GM23248 (cell line): ENCODE data around the gene PPIP5K1. TPM values are rescaled to one million over a fixed set of nuclear protein-coding genes. Genes with fewer than 3 reads are reported as not detected.

ENCODE experiments used
- DNase-seq: peaks from one replicate; pipeline ENCODE4 v3.0.0-alpha.2; 2015
- H2AFZ ChIP-seq: fragments of 200-600 bp; sonication (generic); 2 replicates; pipeline ENCODE4 v1.6.1; 2016; ENCODE audit warnings: antibody characterized with exemption
- H3F3A ChIP-seq: fragments of 200-600 bp; sonication (generic); 2 replicates; pipeline ENCODE4 v1.6.1; 2016; ENCODE audit warnings: mild to moderate bottlenecking, antibody characterized with exemption, mixed run types; ENCODE audit not compliant: insufficient read depth
- H3K27ac ChIP-seq: fragments of 200-600 bp; sonication (generic); 2 replicates; pipeline ENCODE4 v1.5.1; 2016; ENCODE audit warnings: mild to moderate bottlenecking
- H3K27me3 ChIP-seq: fragments of 200-600 bp; sonication (generic); replicated peaks from 2 replicates; pipeline ENCODE4 v1.6.1; 2016; ENCODE audit warnings: mild to moderate bottlenecking; ENCODE audit not compliant: insufficient read depth
- H3K36me3 ChIP-seq: fragments of 200-600 bp; sonication (generic); 2 replicates; pipeline ENCODE4 v1.6.1; 2016; ENCODE audit warnings: low read depth, mild to moderate bottlenecking
- H3K4me1 ChIP-seq: fragments of 200-600 bp; sonication (generic); 2 replicates; pipeline ENCODE4 v1.6.1; 2016; ENCODE audit warnings: mild to moderate bottlenecking; ENCODE audit not compliant: insufficient read depth
- H3K4me2 ChIP-seq: fragments of 200-600 bp; sonication (generic); one replicate; pipeline ENCODE4 v1.6.1; 2016; ENCODE audit warnings: mild to moderate bottlenecking; ENCODE audit not compliant: unreplicated experiment
- H3K4me3 ChIP-seq: fragments of 200-600 bp; sonication (generic); 2 replicates; pipeline ENCODE4 v1.5.1; 2016; ENCODE audit warnings: mild to moderate bottlenecking
- H3K79me2 ChIP-seq: fragments of 200-600 bp; sonication (generic); 2 replicates; pipeline ENCODE4 v1.6.1; 2016; ENCODE audit warnings: mild to moderate bottlenecking; ENCODE audit not compliant: insufficient read depth
- H3K9ac ChIP-seq: fragments of 200-600 bp; sonication (generic); 2 replicates; pipeline ENCODE4 v1.6.1; 2016; ENCODE audit warnings: mild to moderate bottlenecking
- H3K9me2 ChIP-seq: fragments of 200-600 bp; sonication (generic); 2 replicates; pipeline ENCODE4 v1.6.1; 2016; ENCODE audit warnings: mixed run types, mild to moderate bottlenecking, moderate library complexity; ENCODE audit not compliant: insufficient read depth
- H3K9me3 ChIP-seq: fragments of 200-600 bp; sonication (generic); one replicate; pipeline ENCODE4 v1.6.1; 2017; ENCODE audit warnings: low read depth
- H4K20me1 ChIP-seq: fragments of 200-600 bp; sonication (generic); 2 replicates; pipeline ENCODE4 v1.6.0; 2016; ENCODE audit not compliant: insufficient read depth
- EZH2 ChIP-seq: fragments of 200-600 bp; sonication (generic); IDR thresholded peaks from 2 replicates; pipeline ENCODE4 v1.6.1; 2018; ENCODE audit warnings: antibody characterized with exemption, mild to moderate bottlenecking; ENCODE audit not compliant: insufficient read depth, poor library complexity, severe bottlenecking
- EZH2phosphoT487 ChIP-seq: fragments of 200-600 bp; sonication (generic); IDR thresholded peaks from 2 replicates; pipeline ENCODE4 v1.6.1; 2018; ENCODE audit warnings: antibody characterized with exemption, moderate library complexity, mild to moderate bottlenecking, low read depth; ENCODE audit not compliant: insufficient read depth
- WGBS, 2 experiments: methylation state at CpG; one replicate each; pipeline ENCODE4 v1.1.6; 2015 to 2017; ENCODE audit warnings: low lambda C conversion rate in 2 of 2, low coverage in 1 of 2; ENCODE audit errors: missing lambda C conversion rate in 2 of 2; 5-methylcytosine and 5-hydroxymethylcytosine counted together
- in situ Hi-C: fragments of 300-500 bp; cut with MboI; formaldehyde crosslinking; loops from 2 replicates; pipeline ENCODE4 v1.15.0; 2020
- polyA plus RNA-seq: library from polyadenylated mRNA; unstranded; fragments of >200 nt; fragmentation: Nextera tagmentation; extraction: Ambion mirVana; gene quantifications from 2 replicates; pipeline ENCODE4 v1.2.1, GENCODE V29; 2016
- total RNA-seq: library from RNA; depleted of rRNA; stranded (reverse); fragments of >200 nt; shearing (Covaris generic); gene quantifications from 2 replicates; pipeline ENCODE4 v1.2.3, GENCODE V29; 2014

Gene PPIP5K1
- total and polyA plus RNA-seq, 2 experiments from 2014 or later, result 7.0 to 13.1 TPM

DNA sequence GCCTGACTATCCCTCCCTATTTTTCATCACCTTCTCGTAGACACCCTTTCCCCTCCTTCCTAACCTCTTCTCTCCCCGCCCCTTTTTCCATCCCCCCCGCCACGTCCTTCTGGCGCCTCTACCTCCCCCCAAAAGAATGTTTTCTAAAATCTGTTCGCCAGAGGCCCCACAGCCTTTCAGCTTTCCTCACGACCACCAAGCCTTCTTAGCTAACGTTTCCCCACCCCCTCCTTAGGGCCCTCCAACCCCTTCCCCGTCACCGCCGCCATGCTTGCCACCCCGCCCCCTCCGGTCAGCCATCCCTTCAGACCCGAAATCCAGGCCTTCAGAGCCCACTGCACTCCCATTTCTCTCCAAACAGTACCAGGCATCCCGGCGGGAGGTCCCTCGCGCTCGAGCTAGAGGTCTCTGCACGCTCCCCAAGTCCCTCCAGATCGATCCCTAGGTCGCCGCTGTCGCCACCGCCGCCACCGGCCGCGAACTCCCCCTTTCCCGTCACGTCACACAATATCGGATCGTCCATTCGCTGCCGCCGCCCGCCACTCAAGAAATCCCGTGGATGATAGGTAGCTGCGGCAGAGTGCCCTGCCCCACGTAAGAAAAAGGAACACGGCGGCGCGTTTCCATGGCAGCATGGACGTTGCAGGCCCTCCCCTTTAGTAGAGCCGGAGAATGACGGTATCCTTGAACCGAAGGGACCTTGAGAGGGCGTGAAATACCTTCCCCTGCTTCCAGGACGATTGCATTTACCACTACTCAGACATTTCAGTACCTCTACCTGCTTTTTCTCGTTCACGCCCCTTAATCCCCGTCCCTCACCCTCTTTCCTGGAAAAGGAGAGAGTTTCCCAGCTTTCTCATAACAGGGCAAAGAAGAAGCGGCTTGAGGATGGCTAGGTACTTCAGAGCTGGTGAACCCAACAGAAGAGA is 97.1 kb downstream of the PPIP5K1 start, which contains the start of gene TP53BP1:
Gene TP53BP1, minus strand, starts transcription at position 484 of the 929 bp plus-strand sequence. Its CDS starts 113 bp downstream, at position 371.
- in situ Hi-C loops, result no loop called here
- Histone ChIP-seq H3K9me3 (no peaks in the 10 kb centered on the region), H3K9me2 (no peaks in the 10 kb centered on the region), H4K20me1 (no peaks in the 10 kb centered on the region), H3K27ac (peak within 1 kb of the TSS; percentile 77), H3K4me2 (peak within 1 kb of the TSS; percentile 97), H3K4me1 (peaks cover 16% of the 10 kb centered on the region), H3K9ac (peak within 1 kb of the TSS; percentile 94), H3K4me3 (peak within 1 kb of the TSS; percentile 86), H2AFZ (peak within 1 kb of the TSS; percentile 99), H3F3A (no peaks in the 10 kb centered on the region; the same call in 1 of the 2 replicates), H3K79me2 (peaks cover 48% of the 10 kb centered on the region), H3K36me3 (peaks cover 25% of the 10 kb centered on the region), H3K27me3 (no peaks in the 10 kb centered on the region)
- TF ChIP-seq EZH2, result no peak
- TF ChIP-seq EZH2phosphoT487, result no peak
- 1% methylated on average over 48 to 54 of the region's 54 CpGs for WGBS, 2 experiments
- peak; percentile 98 for DNase-seq

DNA sequence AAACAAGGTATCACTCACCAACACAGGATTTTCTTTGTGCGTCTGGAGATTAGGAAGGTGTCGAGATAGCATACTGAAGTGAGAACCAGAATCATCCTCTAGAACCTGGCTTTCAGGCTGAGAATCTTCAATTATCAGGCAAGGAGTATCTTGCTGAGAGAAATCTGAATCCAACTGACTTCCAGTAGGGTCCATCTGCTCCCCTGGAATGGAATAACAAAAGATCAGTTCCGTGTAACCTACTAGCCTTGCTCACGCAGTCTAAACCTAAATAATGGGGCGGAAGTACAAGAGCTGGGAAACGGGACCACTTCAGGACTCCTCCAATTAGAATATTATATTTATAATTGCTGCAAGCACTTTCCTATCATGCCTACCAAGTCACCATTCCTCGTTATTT is 97.7 kb downstream of the PPIP5K1 start:
- TF ChIP-seq EZH2phosphoT487 (no peak), EZH2 (no peak)
- Histone ChIP-seq H3K27ac (peak overlapping the region; percentile 77), H3K4me3 (peak overlapping the region; percentile 86), H3K4me2 (peak overlapping the region; percentile 97), H3K4me1 (peaks cover 16% of the 10 kb centered on the region), H3K27me3 (no peaks in the 10 kb centered on the region), H3K79me2 (peaks cover 49% of the 10 kb centered on the region), H4K20me1 (no peaks in the 10 kb centered on the region), H3K9me3 (no peaks in the 10 kb centered on the region), H3K9me2 (no peaks in the 10 kb centered on the region), H3K9ac (peak overlapping the region; percentile 94), H3F3A (no peaks in the 10 kb centered on the region; the same call in 1 of the 2 replicates), H3K36me3 (peaks cover 30% of the 10 kb centered on the region), H2AFZ (peak overlapping the region; percentile 99)
- DNase-seq, result no peak
- 7 to 10% methylated on average over 7 of the region's 7 CpGs for WGBS, 2 experiments
- in situ Hi-C loops, result no loop called here

DNA sequence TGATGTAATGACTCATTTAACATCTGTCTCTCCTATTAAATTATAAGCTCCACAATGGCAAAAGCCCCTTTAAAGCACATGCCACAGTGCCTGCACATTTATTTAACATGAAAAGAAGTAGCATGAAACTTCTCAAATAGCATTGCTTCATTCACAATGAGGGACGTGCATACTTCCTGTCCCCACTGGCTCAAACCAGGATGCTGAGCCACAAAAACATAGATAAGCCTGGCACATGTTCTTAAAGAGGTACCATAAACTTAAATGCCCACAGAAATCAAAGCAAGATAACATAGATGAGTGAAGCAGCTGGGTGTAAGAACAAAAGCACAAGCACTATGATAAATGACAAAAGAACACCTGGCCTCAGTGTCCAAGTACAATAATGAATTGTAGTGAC is 100.8 kb downstream of the PPIP5K1 start:
- no peaks in the 10 kb centered on the region for H3K9me3 ChIP-seq
- H3K79me2 ChIP-seq, result peaks cover 57% of the 10 kb centered on the region
- H3K36me3 ChIP-seq, result peaks cover 43% of the 10 kb centered on the region
- no peak overlapping the region for H3K4me2 ChIP-seq
- in situ Hi-C loops, result no loop called here
- peaks cover 9% of the 10 kb centered on the region for H3F3A ChIP-seq
- no peak for DNase-seq
- whole genome bisulfite sequencing, 2 experiments, result 26 to 30% methylated on average over 1 of the region's 1 CpG
- H3K4me1 ChIP-seq, result peaks cover 16% of the 10 kb centered on the region
- no peaks in the 10 kb centered on the region for H3K9me2 ChIP-seq
- TF ChIP-seq EZH2, result no peak
- TF ChIP-seq EZH2phosphoT487, result no peak
- H3K27me3 ChIP-seq, result no peaks in the 10 kb centered on the region
- no peak overlapping the region for H3K27ac ChIP-seq
- no peaks in the 10 kb centered on the region for H4K20me1 ChIP-seq
- no peak overlapping the region for H3K4me3 ChIP-seq
- H3K9ac ChIP-seq, result no peak overlapping the region
- no peak overlapping the region for H2AFZ ChIP-seq

DNA sequence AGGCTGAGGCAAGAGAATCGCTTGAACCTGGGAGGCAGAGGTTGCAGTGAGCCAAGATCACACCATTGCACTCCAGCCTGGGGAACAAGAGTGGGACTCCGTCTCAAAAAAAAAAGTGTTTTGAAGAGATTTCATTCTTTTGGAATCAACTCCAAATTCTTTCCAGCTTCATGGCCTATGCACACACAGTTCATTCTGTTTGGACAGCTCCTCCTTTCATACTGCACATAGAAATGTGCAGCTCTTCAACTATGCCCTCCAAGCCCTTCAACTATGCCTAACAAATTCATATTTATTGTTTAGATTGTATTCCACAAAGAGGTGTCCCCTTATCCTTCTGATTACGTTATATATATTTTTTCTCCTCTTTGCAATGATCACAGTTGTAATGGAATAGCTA is 101.2 kb downstream of the PPIP5K1 start:
- no peak overlapping the region for H3K4me3 ChIP-seq
- no peaks in the 10 kb centered on the region for H4K20me1 ChIP-seq
- peaks cover 43% of the 10 kb centered on the region for H3K36me3 ChIP-seq
- in situ Hi-C loops, result no loop called here
- no peaks in the 10 kb centered on the region for H3K9me2 ChIP-seq
- no peaks in the 10 kb centered on the region for H3K27me3 ChIP-seq
- no peak overlapping the region for H2AFZ ChIP-seq
- peaks cover 57% of the 10 kb centered on the region for H3K79me2 ChIP-seq
- H3K4me2 ChIP-seq, result no peak overlapping the region
- H3F3A ChIP-seq, result peaks cover 13% of the 10 kb centered on the region
- no peaks in the 10 kb centered on the region for H3K9me3 ChIP-seq
- H3K9ac ChIP-seq, result no peak overlapping the region
- no peak for DNase-seq
- H3K27ac ChIP-seq, result no peak overlapping the region
- TF ChIP-seq EZH2 (no peak), EZH2phosphoT487 (no peak)
- WGBS, 2 experiments, result 74 to 75% methylated on average over 3 of the region's 3 CpGs
- peaks cover 16% of the 10 kb centered on the region for H3K4me1 ChIP-seq
